Fibroblast of gingiva (primary cell): ENCODE measurements around the gene LENG1.
"Not testable (repeated sequence)": the region's sequence is repeated elsewhere in the genome, so short reads cannot be mapped to it uniquely, and the experiment has no call there.

Experiments used
- DNase-seq: peaks from one replicate; pipeline ENCODE4 v3.0.0-alpha.2; 2011; ENCODE audit warnings: low read depth

Gene LENG1

GRCh38 chr19:54159352-54160181 is at the start of gene LENG1:
TSS of gene LENG1 (minus strand) at chr19:54159721. CDS start at chr19:54159695, 26 bp downstream.
- peak; percentile 100 for DNase-seq

- DNase-seq: no peak
Measured at GRCh38 chr19:54208784-54209057, 49.2 kb upstream of the LENG1 start.

DNA sequence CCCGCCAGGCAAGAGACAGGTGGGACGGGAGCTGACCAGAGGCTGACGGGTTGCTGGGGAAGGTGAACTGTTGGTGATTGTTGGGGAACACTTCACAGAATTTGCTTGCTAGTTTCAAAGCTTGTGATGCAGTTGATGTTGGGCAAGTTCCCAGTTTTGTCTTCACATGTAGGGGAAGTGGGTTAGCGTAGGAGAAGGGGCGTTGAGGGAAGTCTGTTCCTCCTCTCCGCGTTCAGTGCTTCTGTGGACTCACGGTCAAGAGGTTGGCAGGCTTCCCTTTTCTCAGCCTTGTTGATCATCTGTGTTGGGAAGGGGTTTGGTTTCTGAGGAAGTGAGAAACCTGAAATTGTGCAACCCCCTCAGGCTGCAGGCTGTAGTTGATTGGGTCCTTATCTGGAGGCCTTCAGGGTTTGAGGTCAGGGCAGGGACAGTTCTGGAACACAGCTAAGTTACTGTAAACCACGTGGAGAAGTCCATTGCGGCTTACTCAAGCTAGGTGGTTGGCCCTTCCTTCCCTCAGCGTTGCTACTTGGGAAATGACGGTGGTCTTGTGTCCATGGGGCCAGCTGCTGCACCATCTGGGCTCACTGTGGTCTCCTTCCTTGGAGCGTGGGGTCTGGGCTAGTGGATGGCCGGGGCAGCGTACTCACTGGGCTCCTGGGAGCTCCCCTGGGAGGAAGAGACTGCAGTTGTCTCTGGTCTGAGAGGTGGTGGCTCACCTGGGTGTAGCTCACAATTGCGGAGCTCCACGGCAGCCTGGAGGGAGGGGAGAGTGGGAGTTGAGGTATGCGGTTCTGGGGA is 48.7 kb upstream of the LENG1 start:
- peak; percentile 72 for DNase-seq

DNA sequence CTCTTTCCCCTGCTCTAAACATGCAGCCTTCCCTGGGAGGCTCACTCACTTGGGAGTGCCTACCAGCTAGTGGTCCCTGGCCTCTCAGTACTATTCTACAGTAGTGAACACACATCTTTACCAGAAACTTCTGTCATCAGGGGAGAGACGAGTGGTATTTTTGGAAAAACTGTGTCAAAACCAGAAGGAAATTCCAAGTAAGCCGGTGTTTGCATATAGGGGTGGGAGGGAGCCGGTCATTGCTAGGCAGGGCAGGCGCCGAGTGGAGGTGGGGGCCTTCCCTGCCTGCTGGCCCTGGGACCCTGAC is 48.1 kb upstream of the LENG1 start:
- no peak for DNase-seq

- not testable (repeated sequence) for DNase-seq
Measured at GRCh38 chr19:54207193-54207592, 47.7 kb upstream of the LENG1 start.

DNA sequence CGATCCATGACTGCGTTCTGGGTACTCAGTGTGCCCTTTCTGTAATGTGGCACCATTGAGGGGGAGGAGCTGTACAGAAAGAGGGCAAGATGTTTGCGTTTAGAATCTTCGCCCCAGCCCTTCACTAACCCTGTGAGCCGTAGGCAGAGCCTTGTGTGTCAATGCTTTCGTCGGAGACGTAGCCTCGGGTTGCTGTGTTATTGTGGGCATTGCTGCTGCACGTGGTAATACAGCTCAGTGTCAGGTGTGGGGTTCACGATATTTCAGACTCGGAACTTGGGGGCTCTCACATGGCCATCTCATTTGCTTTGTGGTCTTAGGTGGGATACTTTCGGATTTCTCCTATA is 47.3 kb upstream of the LENG1 start:
- no peak for DNase-seq

GRCh38 chr19:54206030-54206830 is 46.7 kb upstream of the LENG1 start:
- no peak for DNase-seq

- no peak for DNase-seq
Measured at GRCh38 chr19:54204767-54205468, 45.4 kb upstream of the LENG1 start.

- DNase-seq: no peak
Measured at GRCh38 chr19:54203151-54203611, 43.7 kb upstream of the LENG1 start.

DNA sequence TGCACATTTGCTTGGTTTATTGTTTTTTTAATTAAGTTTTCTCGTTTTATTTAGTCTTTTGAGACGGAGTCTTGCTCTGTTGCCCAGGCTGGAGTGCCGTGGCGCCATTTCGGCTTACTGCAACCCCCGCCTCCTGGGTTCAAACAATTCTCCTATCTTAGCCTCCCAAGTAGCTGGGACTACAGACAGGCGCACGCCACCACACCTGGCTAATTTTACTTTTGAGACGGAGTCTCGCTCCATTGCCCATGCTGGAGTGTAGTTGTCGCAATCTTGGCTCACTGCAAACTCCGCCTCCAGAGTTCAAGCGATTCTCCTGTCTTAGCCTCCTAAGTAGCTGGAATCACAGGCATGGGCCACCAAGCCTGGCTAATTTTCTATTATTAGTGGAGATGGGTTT is 42.5 kb upstream of the LENG1 start:
- DNase-seq: no peak

DNA sequence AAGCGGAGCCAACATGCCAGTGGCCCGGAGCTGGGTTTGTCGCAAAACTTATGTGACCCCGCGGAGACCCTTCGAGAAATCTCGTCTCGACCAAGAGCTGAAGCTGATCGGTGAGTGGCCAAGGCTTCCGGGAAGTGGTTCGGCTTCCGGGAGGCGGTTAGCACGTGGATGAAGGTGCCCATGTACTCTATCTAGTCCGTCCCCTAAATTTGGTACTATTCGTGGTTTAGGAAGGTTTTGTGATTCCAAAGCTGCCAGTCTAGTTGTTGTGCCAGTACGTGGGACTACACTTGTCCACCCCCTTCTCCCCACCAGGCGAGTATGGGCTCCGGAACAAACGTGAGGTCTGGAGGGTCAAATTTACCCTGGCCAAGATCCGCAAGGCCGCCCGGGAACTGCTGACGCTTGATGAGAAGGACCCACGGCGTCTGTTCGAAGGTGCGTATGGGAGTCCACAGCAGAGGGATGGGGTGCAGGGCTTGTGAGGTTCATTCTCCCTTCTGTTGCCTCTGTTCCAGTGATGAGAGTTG is 41.7 kb upstream of the LENG1 start:
- DNase-seq: no peak

- DNase-seq: no peak
Measured at GRCh38 chr19:54199401-54199800, 39.9 kb upstream of the LENG1 start.

GRCh38 chr19:54197121-54197520 is 37.6 kb upstream of the LENG1 start:
- DNase-seq: no peak

- DNase-seq: no peak
Measured at GRCh38 chr19:54196536-54196935, 37.0 kb upstream of the LENG1 start.

DNA sequence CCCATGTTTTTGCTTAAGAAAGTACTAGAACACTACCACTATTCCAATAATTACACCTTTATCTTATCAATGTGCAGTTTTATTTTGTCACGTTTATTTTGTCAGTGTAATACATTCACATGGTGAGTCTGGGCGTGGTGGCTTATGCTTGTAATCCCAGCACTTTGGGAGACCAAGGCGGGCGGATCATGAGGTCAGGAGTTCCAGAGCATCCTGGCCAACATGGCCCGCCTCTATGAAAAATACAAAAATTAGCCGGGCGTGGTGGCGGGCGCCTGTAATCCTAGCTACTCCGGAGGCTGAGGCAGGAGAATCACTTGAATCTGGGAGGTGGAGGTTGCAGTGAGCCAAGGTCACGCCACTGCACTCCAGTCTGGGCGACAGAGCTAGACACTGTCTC is 34.9 kb upstream of the LENG1 start:
- not testable (repeated sequence) for DNase-seq

GRCh38 chr19:54193011-54193410 is 33.5 kb upstream of the LENG1 start:
- no peak for DNase-seq

GRCh38 chr19:54191811-54192453 is 32.4 kb upstream of the LENG1 start:
- DNase-seq: no peak

GRCh38 chr19:54191011-54191810 is 31.7 kb upstream of the LENG1 start, which contains the start of gene TSEN34:
TSS of gene TSEN34 (plus strand) at chr19:54191308. CDS start at chr19:54191365, 57 bp downstream.
- peak; percentile 36 for DNase-seq

- peak; percentile 99 for DNase-seq
Measured at GRCh38 chr19:54190503-54191010, 31.0 kb upstream of the LENG1 start.
